GM12891 (cell line): ENCODE measurements around the gene MAP2K7.

Experiments used
- PAX5 ChIP-seq: IDR thresholded peaks from 2 replicates; pipeline ENCODE4 v1.6.1; 2011; ENCODE audit warnings: low read length, moderate library complexity, mild to moderate bottlenecking; ENCODE audit not compliant: insufficient read depth, severe bottlenecking
- POLR2A ChIP-seq: IDR thresholded peaks from 2 replicates; pipeline ENCODE4 v1.6.1; 2011; ENCODE audit warnings: low read depth, low read length, control low read depth
- POLR2AphosphoS5 ChIP-seq: IDR thresholded peaks from 2 replicates; pipeline ENCODE4 v1.6.1; 2011; ENCODE audit warnings: low read depth, low read length, control low read depth
- SPI1 ChIP-seq: IDR thresholded peaks from 2 replicates; pipeline ENCODE4 v1.6.1; 2011; ENCODE audit warnings: low read depth, low read length, control low read depth

DNA sequence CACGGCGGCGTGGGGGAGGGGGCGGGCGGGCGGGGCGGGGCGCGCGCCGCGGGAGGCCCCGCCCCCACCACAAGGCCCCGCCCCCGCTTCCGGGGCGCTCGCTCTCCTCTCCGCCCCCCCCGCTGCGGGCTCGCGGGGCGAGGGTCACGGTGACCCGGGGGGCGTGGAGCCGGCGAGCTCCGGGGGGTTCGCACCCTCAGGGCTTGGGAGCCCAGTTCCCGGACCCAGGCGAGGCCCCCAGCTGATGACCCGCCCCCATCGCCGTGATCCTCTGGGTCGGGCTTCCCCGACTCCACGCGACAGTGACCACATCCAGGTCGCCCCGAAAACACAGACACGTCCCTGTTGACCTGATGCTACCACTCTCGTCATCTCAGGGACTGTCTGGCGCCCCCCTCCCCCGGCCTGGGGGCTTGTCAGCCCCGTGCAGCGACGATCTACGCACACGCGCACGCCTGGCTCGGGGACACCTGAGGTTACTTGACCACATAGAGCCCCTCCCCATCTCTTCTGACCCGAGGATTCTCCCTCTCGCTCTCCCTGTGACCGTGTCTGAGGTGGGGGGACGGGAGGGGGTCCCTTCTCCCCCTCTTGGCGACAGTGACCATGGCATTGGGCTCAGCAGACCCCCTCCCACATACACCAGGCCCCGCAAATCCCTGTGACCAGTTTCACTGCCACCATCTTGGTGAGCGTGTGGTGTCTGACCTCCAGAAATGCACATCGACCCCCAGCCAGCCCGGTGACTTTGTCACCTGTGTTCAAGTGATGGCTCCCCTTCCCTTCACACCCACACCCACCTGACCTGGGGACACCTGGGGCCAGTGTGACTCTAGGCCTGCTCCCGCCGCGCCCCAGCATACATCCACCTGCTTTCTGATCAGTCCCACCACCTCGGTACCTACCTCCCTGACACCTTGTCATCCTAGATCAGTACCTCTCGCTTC lies 670 bp downstream of the MAP2K7 start:
- TF ChIP-seq POLR2A (0 out of 2 replicates have a peak, but pooled peaks have one; percentile 10), SPI1 (no peak), POLR2AphosphoS5 (no peak), PAX5 (no peak)
